MCF 10A (cell line): ENCODE results near the gene BPIFB6. TPM values are rescaled to one million over a fixed set of nuclear protein-coding genes. Genes with fewer than 3 reads are reported as not detected.

Experiments
- BruUV-seq: library from RNA; stranded (reverse); fragments of 400-500 nt; replicated peaks from 2 replicates; lab custom pipeline; 2021; lab: Mats Ljungman, UMichigan
- CTCF ChIA-PET: fragments of 300-600 bp; sonication (Branson Sonifier 250); formaldehyde crosslinking; extraction: SDS; loops from one replicate; lab custom pipeline; 2021; ENCODE audit warnings: antibody characterized with exemption, inconsistent platforms; lab: Yijun Ruan, JAX
- POLR2A ChIA-PET: fragments of 300-600, 350-650 bp; sonication (Branson Sonifier 250); formaldehyde crosslinking; extraction: SDS; loops from one replicate; lab custom pipeline; 2020; ENCODE audit warnings: antibody characterized with exemption, inconsistent platforms; lab: Yijun Ruan, JAX
- DNase-seq: peaks from one replicate; pipeline ENCODE4 v3.0.0-alpha.2; 2018; ENCODE audit not compliant: unreplicated experiment
- H3K27ac Mint-ChIP-seq: one replicate; pipeline ENCODE4 v1.8.0; 2022; ENCODE audit warnings: mild to moderate bottlenecking, low read depth, mixed read lengths; ENCODE audit not compliant: unreplicated experiment
- H3K27me3 Mint-ChIP-seq: one replicate; pipeline ENCODE4 v1.8.0; 2022; ENCODE audit warnings: mixed read lengths; ENCODE audit not compliant: insufficient read depth, unreplicated experiment
- H3K36me3 Mint-ChIP-seq: one replicate; pipeline ENCODE4 v1.8.0; 2022; ENCODE audit warnings: mild to moderate bottlenecking, moderate library complexity, mixed read lengths; ENCODE audit not compliant: insufficient read depth, unreplicated experiment
- H3K4me1 Mint-ChIP-seq: one replicate; pipeline ENCODE4 v1.8.0; 2022; ENCODE audit warnings: mixed read lengths; ENCODE audit not compliant: insufficient read depth, unreplicated experiment
- H3K4me3 Mint-ChIP-seq: one replicate; pipeline ENCODE4 v1.8.0; 2022; ENCODE audit warnings: mild to moderate bottlenecking, moderate library complexity, mixed read lengths; ENCODE audit not compliant: unreplicated experiment
- H3K9me3 Mint-ChIP-seq: one replicate; pipeline ENCODE4 v1.8.0; 2022; ENCODE audit warnings: mixed read lengths; ENCODE audit not compliant: unreplicated experiment
- CTCF ChIP-seq: fragments of 200-600 bp; IDR thresholded peaks from one replicate; pipeline ENCODE4 v1.8.0; 2022; ENCODE audit warnings: antibody characterized with exemption, mild to moderate bottlenecking; ENCODE audit not compliant: unreplicated experiment
- intact Hi-C: fragments of 100-400 bp; cut with micrococcal nuclease; formaldehyde crosslinking; loops from 2 replicates; pipeline ENCODE4 v1.14.1; 2022
- total RNA-seq: library from RNA; stranded (reverse); gene quantifications from 2 replicates; pipeline ENCODE4 v1.2.3, GENCODE V29; 2022

BPIFB6 gene
- total RNA-seq, 1 experiment from 2014 or later = not detected

GRCh38 chr20:33084722-33085121 is 53.3 kb downstream of the BPIFB6 start:
- TF ChIP-seq CTCF = no peak
- peaks cover 52% of the 10 kb centered on the region for H3K27me3 Mint-ChIP-seq
- intact Hi-C loops = no loop called here
- no peaks in the 10 kb centered on the region for H3K36me3 Mint-ChIP-seq
- DNase-seq = no peak
- ChIA-PET POLR2A (no interaction called here), CTCF (interaction anchor here (1.4 kb wide), 2 partner anchors 11 to 184 kb away, joined by 3 to 4 read pairs; no protein-coding TSS in a partner anchor)
- H3K4me3 Mint-ChIP-seq = no peak overlapping the region
- H3K9me3 Mint-ChIP-seq = peaks cover 7% of the 10 kb centered on the region
- no peaks in the 10 kb centered on the region for H3K4me1 Mint-ChIP-seq
- no TSS peak for BruUV-seq
- no peak overlapping the region for H3K27ac Mint-ChIP-seq

- intact Hi-C loops = no loop called here
- no TSS peak for BruUV-seq
- no peak for DNase-seq
- no peaks in the 10 kb centered on the region for H3K36me3 Mint-ChIP-seq
- CTCF ChIA-PET = interaction anchor here (0.7 to 1.4 kb wide), 4 partner anchors 9 to 296 kb away, joined by 3 read pairs; no protein-coding TSS in a partner anchor
- no peaks in the 10 kb centered on the region for H3K9me3 Mint-ChIP-seq
- H3K27me3 Mint-ChIP-seq = peaks cover 39% of the 10 kb centered on the region
- no peaks in the 10 kb centered on the region for H3K4me1 Mint-ChIP-seq
- no peak for TF ChIP-seq CTCF
- H3K4me3 Mint-ChIP-seq = no peak overlapping the region
- POLR2A ChIA-PET = interaction anchor here (0.5 kb wide), 1 partner anchor 326 kb away, joined by 4 read pairs; no protein-coding TSS in a partner anchor
- no peak overlapping the region for H3K27ac Mint-ChIP-seq
These were observed 54.7 kb downstream of the BPIFB6 start for GRCh38 chr20:33086052-33086722.

- Mint-ChIP-seq H3K4me1 (no peaks in the 10 kb centered on the region), H3K36me3 (no peaks in the 10 kb centered on the region), H3K27ac (no peak overlapping the region), H3K4me3 (no peak overlapping the region), H3K27me3 (peaks cover 53% of the 10 kb centered on the region), H3K9me3 (peaks cover 9% of the 10 kb centered on the region)
- intact Hi-C loops = no loop called here
- CTCF ChIA-PET = interaction anchor here (1.4 kb wide), 1 partner anchor 208 kb away, joined by 7 read pairs; no protein-coding TSS in a partner anchor
- no peak for DNase-seq
- no TSS peak for BruUV-seq
- POLR2A ChIA-PET = no interaction called here
- no peak for TF ChIP-seq CTCF
These were observed 59.7 kb downstream of the BPIFB6 start for GRCh38 chr20:33091147-33091546.

DNA sequence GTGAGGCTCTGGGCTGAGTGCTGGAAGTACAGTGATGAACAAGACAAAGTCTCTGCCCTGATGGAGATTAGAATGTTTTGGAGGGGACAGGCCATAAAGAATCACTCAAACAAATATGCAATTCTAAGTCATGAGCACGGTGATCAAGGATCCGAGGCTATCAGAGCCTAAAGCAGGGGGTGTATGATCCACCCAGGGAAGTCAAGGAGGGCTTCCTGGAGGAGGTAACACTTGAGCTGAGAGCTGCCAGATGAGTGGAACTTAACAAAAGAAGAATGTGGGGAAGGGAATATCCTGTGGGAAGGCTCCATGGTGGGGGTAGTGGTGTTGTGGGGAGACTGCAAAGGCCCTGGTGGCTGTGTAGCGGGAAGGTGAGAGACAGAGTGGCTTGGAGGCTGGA is 60.2 kb downstream of the BPIFB6 start:
- peaks cover 47% of the 10 kb centered on the region for H3K27me3 Mint-ChIP-seq
- no TSS peak for BruUV-seq
- intact Hi-C loops = no loop called here
- no peak overlapping the region for H3K27ac Mint-ChIP-seq
- no peaks in the 10 kb centered on the region for H3K36me3 Mint-ChIP-seq
- no peak for DNase-seq
- no peak overlapping the region for H3K4me3 Mint-ChIP-seq
- H3K9me3 Mint-ChIP-seq = peaks cover 9% of the 10 kb centered on the region
- CTCF ChIA-PET = interaction anchor here (0.8 kb wide), 1 partner anchor 63 kb away, joined by 4 read pairs; no protein-coding TSS in a partner anchor
- H3K4me1 Mint-ChIP-seq = no peaks in the 10 kb centered on the region
- POLR2A ChIA-PET = no interaction called here
- no peak for TF ChIP-seq CTCF
